ENCODE results near the gene DPEP2NB. TPM values are rescaled to one million over a fixed set of nuclear protein-coding genes. Genes with fewer than 3 reads are reported as not detected.

DPEP2NB gene
- total RNA-seq, 4 donors from 2014 or later = not detected

DNA sequence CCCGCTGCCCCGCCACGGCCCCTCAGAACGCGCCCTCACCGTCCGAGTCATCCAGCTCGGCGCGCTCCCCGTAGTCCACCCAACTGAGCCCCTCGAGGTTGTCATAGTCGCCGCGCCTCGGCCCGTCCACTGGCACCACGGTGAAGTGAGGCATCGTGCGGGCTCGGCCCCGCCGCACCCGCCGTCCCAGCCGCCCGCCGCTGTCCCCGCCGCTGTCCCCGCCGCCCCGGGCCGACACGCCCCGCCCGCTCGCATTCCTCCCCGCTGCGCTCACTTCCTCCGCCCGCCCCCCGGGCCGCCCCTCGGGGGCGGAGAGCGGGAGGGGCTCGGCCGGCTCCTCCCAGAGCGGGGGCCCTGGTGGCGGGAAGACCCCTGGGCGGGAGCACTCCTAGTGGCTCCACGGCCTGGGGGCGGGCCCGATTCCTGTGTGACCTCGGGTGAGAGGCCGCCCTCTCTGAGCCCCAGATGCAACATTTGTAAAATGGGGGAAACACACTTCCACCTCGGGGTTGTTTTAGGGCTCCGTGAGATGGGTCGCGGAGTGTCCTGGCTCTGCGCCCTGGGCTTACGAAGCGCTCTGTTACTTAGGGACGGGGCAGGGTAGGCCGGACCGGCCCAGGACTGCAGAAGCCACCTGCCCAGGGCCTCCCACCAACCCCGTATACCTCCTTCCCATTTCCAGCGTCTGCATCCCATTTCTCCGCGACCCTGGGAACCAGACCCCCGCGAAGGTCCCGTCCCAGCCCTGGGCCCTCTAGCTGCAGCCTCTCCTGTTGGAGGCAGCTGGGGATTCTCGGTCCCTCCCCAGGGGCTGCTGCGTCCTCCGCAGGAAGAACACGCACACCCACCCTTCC lies 47.1 kb downstream of the DPEP2NB start, which contains the start of gene SLC12A4:
SLC12A4 (minus strand) TSS at position 238 of the 854 bp plus-strand sequence; CDS start at position 154, 84 bp downstream.
- Histone ChIP-seq H3K4me3 (peak within 1 kb of the TSS; percentile 74), H3K9me3 (no peaks in the 10 kb centered on the region), H3K27ac (peak within 1 kb of the TSS; percentile 95), H3K4me1 (peaks cover 45% of the 10 kb centered on the region), H3K27me3 (no peaks in the 10 kb centered on the region), H3K36me3 (no peaks in the 10 kb centered on the region)
- TF ChIP-seq EP300 (IDR thresholded peaks at IDR 0.05) = no peak
- TF ChIP-seq POLR2A (IDR thresholded peaks at IDR 0.05) = peak; percentile 34 to 85
- peak in 2 of 3 donors; percentile 7 to 32 for TF ChIP-seq POLR2AphosphoS5 (IDR thresholded peaks at IDR 0.05)
- WGBS = 0% methylated on average over 5 of the region's 78 CpGs
- DNase-seq (ENCODE audit: low spot score in 2 of 2) = peak; percentile 88 to 90

DNA sequence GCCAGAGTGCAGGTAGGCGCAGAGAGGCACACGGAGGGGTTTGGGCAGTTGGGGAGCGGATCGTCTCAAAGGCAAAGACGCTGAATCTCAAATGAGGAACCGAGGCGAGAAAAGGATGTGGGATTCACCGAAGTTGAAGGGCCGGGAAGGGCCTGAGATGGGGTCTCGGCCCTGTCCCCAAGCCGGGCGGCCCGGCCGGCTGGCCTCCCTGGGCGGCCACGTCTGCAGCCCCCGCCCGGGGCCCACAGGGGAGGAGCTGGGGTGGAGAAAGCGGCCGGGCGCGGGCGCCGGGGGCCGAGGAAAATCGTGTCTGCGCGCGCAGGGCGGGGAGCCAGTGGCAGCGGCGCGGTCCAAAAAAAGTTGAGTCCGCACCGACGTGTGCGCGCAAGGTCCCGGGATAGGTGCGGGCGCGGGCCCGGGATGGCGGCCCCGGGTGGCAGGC lies 47.7 kb downstream of the DPEP2NB start:
- peak in 1 of 2 donors; percentile 71 for DNase-seq (ENCODE audit: low spot score in 2 of 2)
- H3K4me3 ChIP-seq = peak overlapping the region; percentile 74
- H3K27ac ChIP-seq = peak overlapping the region; percentile 95
- TF ChIP-seq POLR2A (IDR thresholded peaks at IDR 0.05) = no peak
- no peak for TF ChIP-seq POLR2AphosphoS5 (IDR thresholded peaks at IDR 0.05)
- TF ChIP-seq, protein P1, sequence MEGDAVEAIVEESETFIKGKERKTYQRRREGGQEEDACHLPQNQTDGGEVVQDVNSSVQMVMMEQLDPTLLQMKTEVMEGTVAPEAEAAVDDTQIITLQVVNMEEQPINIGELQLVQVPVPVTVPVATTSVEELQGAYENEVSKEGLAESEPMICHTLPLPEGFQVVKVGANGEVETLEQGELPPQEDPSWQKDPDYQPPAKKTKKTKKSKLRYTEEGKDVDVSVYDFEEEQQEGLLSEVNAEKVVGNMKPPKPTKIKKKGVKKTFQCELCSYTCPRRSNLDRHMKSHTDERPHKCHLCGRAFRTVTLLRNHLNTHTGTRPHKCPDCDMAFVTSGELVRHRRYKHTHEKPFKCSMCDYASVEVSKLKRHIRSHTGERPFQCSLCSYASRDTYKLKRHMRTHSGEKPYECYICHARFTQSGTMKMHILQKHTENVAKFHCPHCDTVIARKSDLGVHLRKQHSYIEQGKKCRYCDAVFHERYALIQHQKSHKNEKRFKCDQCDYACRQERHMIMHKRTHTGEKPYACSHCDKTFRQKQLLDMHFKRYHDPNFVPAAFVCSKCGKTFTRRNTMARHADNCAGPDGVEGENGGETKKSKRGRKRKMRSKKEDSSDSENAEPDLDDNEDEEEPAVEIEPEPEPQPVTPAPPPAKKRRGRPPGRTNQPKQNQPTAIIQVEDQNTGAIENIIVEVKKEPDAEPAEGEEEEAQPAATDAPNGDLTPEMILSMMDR (IDR thresholded peaks at IDR 0.05) = no peak
- TF ChIP-seq EP300 (IDR thresholded peaks at IDR 0.05) = no peak
- peaks cover 51% of the 10 kb centered on the region for H3K4me1 ChIP-seq
- no peaks in the 10 kb centered on the region for H3K9me3 ChIP-seq
- WGBS = 3% methylated on average over 10 of the region's 45 CpGs
- no peaks in the 10 kb centered on the region for H3K36me3 ChIP-seq
- H3K27me3 ChIP-seq = no peaks in the 10 kb centered on the region

DNA sequence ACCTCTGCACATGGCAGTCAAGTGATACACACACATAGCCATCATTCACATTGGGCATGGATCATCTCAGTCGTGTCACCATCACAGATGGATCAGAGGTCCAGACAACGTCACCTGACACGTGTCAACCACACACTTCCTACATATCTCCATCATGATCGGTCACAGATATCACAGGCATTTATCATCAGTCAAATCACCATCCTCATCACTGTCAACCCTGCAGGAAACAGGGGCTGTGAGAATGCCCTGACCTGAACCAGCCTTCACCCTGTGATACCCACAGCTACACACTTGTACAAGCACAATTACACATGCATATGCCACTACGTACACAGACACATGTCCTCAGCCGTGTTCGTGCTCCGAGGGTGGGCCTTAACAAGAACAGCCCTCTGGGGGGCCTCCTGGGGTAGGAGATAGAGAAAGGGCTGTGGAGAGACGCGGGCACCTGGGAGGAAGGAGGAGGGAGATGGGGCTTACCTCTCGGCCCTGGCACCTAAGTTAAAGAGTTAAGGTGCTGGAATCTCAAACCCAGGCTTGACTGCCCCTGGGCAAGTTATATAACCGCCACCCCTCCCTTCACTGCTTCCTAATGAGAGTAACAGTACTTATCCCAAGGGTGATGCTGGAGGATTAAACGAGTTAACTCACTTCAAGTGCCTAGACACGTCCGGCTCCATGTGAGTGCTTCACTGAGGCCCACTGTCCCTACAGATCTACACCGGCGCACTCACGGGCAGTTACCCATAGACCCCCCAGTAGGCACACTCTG lies 48.3 kb downstream of the DPEP2NB start:
- Histone ChIP-seq H3K27me3 (no peaks in the 10 kb centered on the region), H3K4me3 (peak overlapping the region; percentile 74), H3K9me3 (no peaks in the 10 kb centered on the region), H3K36me3 (no peaks in the 10 kb centered on the region), H3K4me1 (peaks cover 56% of the 10 kb centered on the region), H3K27ac (peak overlapping the region; percentile 95)
- WGBS = 6% methylated on average over 16 of the region's 18 CpGs
- TF ChIP-seq, protein P1 (IDR thresholded peaks at IDR 0.05) = no peak
- TF ChIP-seq POLR2AphosphoS5 (IDR thresholded peaks at IDR 0.05) = no peak
- no peak for TF ChIP-seq POLR2A (IDR thresholded peaks at IDR 0.05)
- no peak for TF ChIP-seq EP300 (IDR thresholded peaks at IDR 0.05)
- peak in 1 of 2 donors; percentile 62 for DNase-seq (ENCODE audit: low spot score in 2 of 2)

DNA sequence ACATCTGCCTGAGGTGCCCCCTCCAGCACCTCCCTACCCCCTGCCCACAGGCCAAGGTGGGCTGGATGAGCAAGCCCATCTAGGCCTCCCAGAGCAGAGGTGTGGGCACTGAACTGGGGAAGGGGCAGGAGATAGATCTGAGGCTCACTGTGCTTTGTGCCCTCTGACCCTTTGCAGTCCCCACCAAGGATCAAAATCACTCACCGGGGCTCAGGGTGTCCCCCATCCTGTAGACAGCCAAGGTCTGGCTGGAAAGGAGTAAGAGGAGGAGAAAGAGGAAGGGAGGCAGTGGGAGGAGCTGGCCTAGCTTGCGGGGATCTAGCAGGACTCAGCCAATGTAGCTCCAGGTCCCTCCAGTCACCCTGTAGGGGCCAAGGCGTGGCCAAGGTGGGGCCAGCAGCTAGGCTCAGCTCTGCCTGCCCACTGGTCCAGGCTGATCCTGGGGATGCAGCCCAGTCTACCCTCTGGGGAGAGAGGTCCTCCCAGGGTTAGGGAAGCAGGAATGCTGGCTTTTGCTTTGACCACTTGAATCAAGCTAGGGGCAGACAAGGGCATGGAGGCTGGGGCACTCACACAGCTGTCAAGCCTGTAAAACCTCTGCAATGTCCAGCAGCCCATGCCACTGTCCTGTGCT lies 49.0 kb downstream of the DPEP2NB start:
- WGBS = 17% methylated on average over 3 of the region's 3 CpGs

More for the DNA sequence above, 49.0 kb downstream of the DPEP2NB start:
- H3K4me3 ChIP-seq = peak overlapping the region; percentile 74
- peak overlapping the region; percentile 95 for H3K27ac ChIP-seq
- H3K4me1 ChIP-seq = peaks cover 62% of the 10 kb centered on the region
- no peaks in the 10 kb centered on the region for H3K9me3 ChIP-seq
- no peaks in the 10 kb centered on the region for H3K27me3 ChIP-seq
- TF ChIP-seq POLR2AphosphoS5 (IDR thresholded peaks at IDR 0.05) = no peak
- TF ChIP-seq EP300 (IDR thresholded peaks at IDR 0.05) = no peak
- no peak for TF ChIP-seq POLR2A (IDR thresholded peaks at IDR 0.05)
- TF ChIP-seq, protein P1 (IDR thresholded peaks at IDR 0.05) = no peak
- H3K36me3 ChIP-seq = peaks cover 6% of the 10 kb centered on the region
- DNase-seq (ENCODE audit: low spot score in 2 of 2) = peak in 1 of 2 donors; percentile 62
